ENCODE measurements around the gene CSF2.

The CSF2 gene

GRCh38 chr5:132054031-132054696 lies 19.4 kb upstream of the CSF2 start:
- TF ChIP-seq EZH2phosphoT487 (IDR thresholded peaks at IDR 0.05; ENCODE audit: borderline replicate concordance, low read length): no peak
- TF ChIP-seq CTCF (IDR thresholded peaks at IDR 0.05; ENCODE audit: low read depth, low read length, poor library complexity, severe bottlenecking): no peak
- Histone ChIP-seq H3K27ac (ENCODE audit: low read depth, low read length) (no peak overlapping the region), H4K20me1 (ENCODE audit: control insufficient read depth, insufficient read depth, low read depth, low read length) (no peaks in the 10 kb centered on the region)

GRCh38 chr5:132054697-132055440 lies 18.7 kb upstream of the CSF2 start:
- Histone ChIP-seq H3K4me3 (ENCODE audit: low read length) (no peak overlapping the region), H3K4me1 (ENCODE audit: control insufficient read depth, low read length) (no peaks in the 10 kb centered on the region), H3K4me2 (ENCODE audit: low read length) (no peak overlapping the region), H3K9me2 (replicated peaks; ENCODE audit: control insufficient read depth, low read length) (no peaks in the 10 kb centered on the region), H3K27ac (ENCODE audit: low read depth, low read length) (no peak overlapping the region), H3K36me3 (ENCODE audit: control insufficient read depth, low read length) (no peaks in the 10 kb centered on the region), H3F3A (ENCODE audit: control insufficient read depth, insufficient read depth) (no peaks in the 10 kb centered on the region), H4K20me1 (ENCODE audit: control insufficient read depth, insufficient read depth, low read depth, low read length) (no peaks in the 10 kb centered on the region), H3K79me2 (ENCODE audit: control insufficient read depth, low read length) (no peaks in the 10 kb centered on the region), H3K9me3 (ENCODE audit: control insufficient read depth, insufficient read depth, low read length) (no peaks in the 10 kb centered on the region), H3K27me3 (ENCODE audit: control insufficient read depth, low read length) (no peaks in the 10 kb centered on the region)
- TF ChIP-seq EZH2phosphoT487 (IDR thresholded peaks at IDR 0.05; ENCODE audit: borderline replicate concordance, low read length): no peak
- TF ChIP-seq CTCF (IDR thresholded peaks at IDR 0.05; ENCODE audit: low read depth, low read length, poor library complexity, severe bottlenecking): no peak

More at GRCh38 chr5:132054031-132054696, 19.4 kb upstream of the CSF2 start:
- Histone ChIP-seq H3K36me3 (ENCODE audit: control insufficient read depth, low read length) (no peaks in the 10 kb centered on the region), H3K27me3 (ENCODE audit: control insufficient read depth, low read length) (no peaks in the 10 kb centered on the region), H3K79me2 (ENCODE audit: control insufficient read depth, low read length) (no peaks in the 10 kb centered on the region), H3K4me1 (ENCODE audit: control insufficient read depth, low read length) (no peaks in the 10 kb centered on the region), H3K9me2 (replicated peaks; ENCODE audit: control insufficient read depth, low read length) (no peaks in the 10 kb centered on the region), H3K4me3 (ENCODE audit: low read length) (no peak overlapping the region), H3F3A (ENCODE audit: control insufficient read depth, insufficient read depth) (no peaks in the 10 kb centered on the region), H3K9me3 (ENCODE audit: control insufficient read depth, insufficient read depth, low read length) (no peaks in the 10 kb centered on the region), H3K4me2 (ENCODE audit: low read length) (no peak overlapping the region)

GRCh38 chr5:132055441-132055807 lies 18.2 kb upstream of the CSF2 start:
- Histone ChIP-seq H3K79me2 (ENCODE audit: control insufficient read depth, low read length) (no peaks in the 10 kb centered on the region), H3K27me3 (ENCODE audit: control insufficient read depth, low read length) (no peaks in the 10 kb centered on the region), H3F3A (ENCODE audit: control insufficient read depth, insufficient read depth) (no peaks in the 10 kb centered on the region), H3K4me2 (ENCODE audit: low read length) (no peak overlapping the region), H3K4me3 (ENCODE audit: low read length) (no peak overlapping the region), H3K27ac (ENCODE audit: low read depth, low read length) (no peak overlapping the region), H3K4me1 (ENCODE audit: control insufficient read depth, low read length) (no peaks in the 10 kb centered on the region), H3K36me3 (ENCODE audit: control insufficient read depth, low read length) (no peaks in the 10 kb centered on the region), H3K9me3 (ENCODE audit: control insufficient read depth, insufficient read depth, low read length) (no peaks in the 10 kb centered on the region), H3K9me2 (replicated peaks; ENCODE audit: control insufficient read depth, low read length) (no peaks in the 10 kb centered on the region), H4K20me1 (ENCODE audit: control insufficient read depth, insufficient read depth, low read depth, low read length) (no peaks in the 10 kb centered on the region)
- TF ChIP-seq CTCF (IDR thresholded peaks at IDR 0.05; ENCODE audit: low read depth, low read length, poor library complexity, severe bottlenecking) (no peak), EZH2phosphoT487 (IDR thresholded peaks at IDR 0.05; ENCODE audit: borderline replicate concordance, low read length) (no peak)

Data from DOHH2 (cell line).